Smooth muscle cell (in vitro differentiated cells): Measurements from ENCODE around the gene ZNF385B. TPM values are rescaled to one million over a fixed set of nuclear protein-coding genes. Genes with fewer than 3 reads are reported as not detected.

Experiments
- DNase-seq: peaks from one replicate; lab custom pipeline; 2025; ENCODE audit not compliant: unreplicated experiment; lab: John Stamatoyannopoulos, UW
- H2AFZ ChIP-seq: fragments of 200-600 bp; sonication (generic); 2 replicates; pipeline ENCODE4 v1.6.0; 2016; ENCODE audit warnings: antibody characterized with exemption, low read depth, mild to moderate bottlenecking
- H3F3A ChIP-seq: fragments of 200-600 bp; sonication (generic); 2 replicates; pipeline ENCODE4 v1.6.0; 2017; ENCODE audit warnings: antibody characterized with exemption, low read depth
- H3K27ac ChIP-seq: fragments of 200-600 bp; sonication (generic); 2 replicates; pipeline ENCODE4 v1.5.1; 2016; ENCODE audit warnings: low read depth, mild to moderate bottlenecking
- H3K27me3 ChIP-seq: fragments of 200-600 bp; sonication (generic); 2 replicates; pipeline ENCODE4 v1.6.1; 2016; ENCODE audit warnings: low read depth, mild to moderate bottlenecking
- H3K36me3 ChIP-seq: fragments of 200-600 bp; sonication (generic); 2 replicates; pipeline ENCODE4 v1.5.1; 2016; ENCODE audit warnings: low read depth
- H3K4me1 ChIP-seq: fragments of 200-600 bp; sonication (generic); 2 replicates; pipeline ENCODE4 v1.5.1; 2016; ENCODE audit warnings: low read depth
- H3K4me2 ChIP-seq: fragments of 200-600 bp; sonication (generic); 2 replicates; pipeline ENCODE4 v1.6.0; 2016; ENCODE audit warnings: mild to moderate bottlenecking
- H3K4me3 ChIP-seq: fragments of 200-600 bp; sonication (generic); 2 replicates; pipeline ENCODE4 v1.5.1; 2016; ENCODE audit warnings: mild to moderate bottlenecking
- H3K79me2 ChIP-seq: fragments of 200-600 bp; sonication (generic); 2 replicates; pipeline ENCODE4 v1.6.0; 2016; ENCODE audit warnings: low read depth, mild to moderate bottlenecking
- H3K9ac ChIP-seq: fragments of 200-600 bp; sonication (generic); 2 replicates; pipeline ENCODE4 v1.6.0; 2016; ENCODE audit warnings: low read depth
- H3K9me3 ChIP-seq: fragments of 200-600 bp; sonication (generic); replicated peaks from 2 replicates; pipeline ENCODE4 v1.5.1; 2016; ENCODE audit warnings: low read depth
- H4K20me1 ChIP-seq: fragments of 200-600 bp; sonication (generic); 2 replicates; pipeline ENCODE4 v1.6.0; 2016; ENCODE audit warnings: low read depth
- CTCF ChIP-seq: fragments of 200-600 bp; sonication (generic); IDR thresholded peaks from 2 replicates; pipeline ENCODE4 v1.5.1; 2017; ENCODE audit warnings: borderline replicate concordance, mild to moderate bottlenecking, antibody characterized with exemption; ENCODE audit not compliant: insufficient read depth, poor library complexity, severe bottlenecking
- WGBS: methylation state at CpG from one replicate; pipeline ENCODE4 v1.1.7; 2016; ENCODE audit warnings: low lambda C conversion rate; 5-methylcytosine and 5-hydroxymethylcytosine counted together
- polyA plus RNA-seq: library from polyadenylated mRNA; unstranded; fragments of >200 nt; fragmentation: Nextera tagmentation; extraction: Ambion mirVana; gene quantifications from 2 replicates; pipeline ENCODE4 v1.2.1, GENCODE V29; 2016
- total RNA-seq: library from RNA; depleted of rRNA; stranded (reverse); fragments of >200 nt; gene quantifications from 2 replicates; pipeline ENCODE4 v1.2.3, GENCODE V29; 2014

Gene ZNF385B
- total and polyA plus RNA-seq, 2 experiments from 2014 or later: 1.4 to 3.2 TPM

GRCh38 chr2:179825494-179825893, 35.9 kb downstream of the ZNF385B start:
- H3K4me2 ChIP-seq: peak overlapping the region; percentile 6
- no peaks in the 10 kb centered on the region for H3K36me3 ChIP-seq
- H2AFZ ChIP-seq: peak overlapping the region; percentile 32
- H3K27me3 ChIP-seq: no peaks in the 10 kb centered on the region
- WGBS: 67% methylated on average over 3 of the region's 3 CpGs
- H3K4me1 ChIP-seq: peaks cover 37% of the 10 kb centered on the region
- H3K4me3 ChIP-seq: no peak overlapping the region
- H3K79me2 ChIP-seq: no peaks in the 10 kb centered on the region
- H3K9ac ChIP-seq: no peak overlapping the region
- TF ChIP-seq CTCF: no peak
- DNase-seq: no peak
- no peaks in the 10 kb centered on the region for H4K20me1 ChIP-seq
- H3F3A ChIP-seq: no peaks in the 10 kb centered on the region
- no peak overlapping the region for H3K27ac ChIP-seq
- no peaks in the 10 kb centered on the region for H3K9me3 ChIP-seq

GRCh38 chr2:179824961-179825360, 36.5 kb downstream of the ZNF385B start:
- H2AFZ ChIP-seq: no peak overlapping the region
- H3K4me1 ChIP-seq: peaks cover 37% of the 10 kb centered on the region
- no peak overlapping the region for H3K9ac ChIP-seq
- H3K27ac ChIP-seq: no peak overlapping the region
- no peak overlapping the region for H3K4me3 ChIP-seq
- no peak for DNase-seq
- 46% methylated on average over 1 of the region's 1 CpG for WGBS
- H3K36me3 ChIP-seq: no peaks in the 10 kb centered on the region
- TF ChIP-seq CTCF: no peak
- no peaks in the 10 kb centered on the region for H3F3A ChIP-seq
- no peaks in the 10 kb centered on the region for H3K9me3 ChIP-seq
- no peaks in the 10 kb centered on the region for H3K27me3 ChIP-seq
- no peaks in the 10 kb centered on the region for H4K20me1 ChIP-seq
- H3K4me2 ChIP-seq: no peak overlapping the region
- no peaks in the 10 kb centered on the region for H3K79me2 ChIP-seq

- Histone ChIP-seq H3K9me3 (no peaks in the 10 kb centered on the region), H3F3A (no peaks in the 10 kb centered on the region), H3K4me2 (no peak overlapping the region), H3K4me1 (peaks cover 34% of the 10 kb centered on the region), H3K27ac (no peak overlapping the region), H3K9ac (no peak overlapping the region), H2AFZ (no peak overlapping the region), H4K20me1 (no peaks in the 10 kb centered on the region), H3K36me3 (no peaks in the 10 kb centered on the region), H3K79me2 (no peaks in the 10 kb centered on the region), H3K27me3 (no peaks in the 10 kb centered on the region), H3K4me3 (no peak overlapping the region)
- DNase-seq: no peak
- WGBS: 95% methylated on average over 1 of the region's 1 CpG
- no peak for TF ChIP-seq CTCF
Observed at GRCh38 chr2:179822540-179822939, 38.9 kb downstream of the ZNF385B start.

GRCh38 chr2:179818546-179818945, 42.9 kb downstream of the ZNF385B start:
- DNase-seq: no peak
- no peak overlapping the region for H3K27ac ChIP-seq
- H3K36me3 ChIP-seq: no peaks in the 10 kb centered on the region
- no peaks in the 10 kb centered on the region for H3F3A ChIP-seq
- H3K27me3 ChIP-seq: no peaks in the 10 kb centered on the region
- H3K9me3 ChIP-seq: no peaks in the 10 kb centered on the region
- WGBS: 56% methylated on average over 8 of the region's 8 CpGs
- H3K4me2 ChIP-seq: no peak overlapping the region
- no peaks in the 10 kb centered on the region for H3K4me1 ChIP-seq
- no peak overlapping the region for H3K9ac ChIP-seq
- no peaks in the 10 kb centered on the region for H4K20me1 ChIP-seq
- TF ChIP-seq CTCF: no peak
- H3K4me3 ChIP-seq: no peak overlapping the region
- H2AFZ ChIP-seq: peak overlapping the region; percentile 79
- H3K79me2 ChIP-seq: no peaks in the 10 kb centered on the region
